ENCODE data around the gene SLC25A19. TPM values are rescaled to one million over a fixed set of nuclear protein-coding genes. Genes with fewer than 3 reads are reported as not detected.

SLC25A19 gene
- polyA plus RNA-seq, 6 donors from 2014 or later, result 26.1 to 41.8 (median 31.3) TPM

GRCh38 chr17:75318211-75318610 is 29.0 kb upstream of the SLC25A19 start:
- Mint-ChIP-seq H3K9me3 (no peaks in the 10 kb centered on the region), H3K4me1 (peaks cover 23 to 60% (median 27%) of the 10 kb centered on the region in 3 donors), H3K4me3 (no peak overlapping the region), H3K27ac (peak overlapping the region in 4 of 6 donors; percentile 33 to 90 (median 68)), H3K36me3 (peaks cover 0 to 13% of the 10 kb centered on the region in 2 donors), H3K27me3 (no peaks in the 10 kb centered on the region)
- DNase-seq (no peak), ATAC-seq (ENCODE audit: low read depth in 2 of 2) (no peak)

GRCh38 chr17:75317671-75318070 is 28.4 kb upstream of the SLC25A19 start:
- Mint-ChIP-seq H3K4me1 (peaks cover 22 to 60% (median 26%) of the 10 kb centered on the region in 3 donors), H3K27ac (peak overlapping the region in 5 of 6 donors; percentile 22 to 89 (median 78)), H3K4me3 (peak overlapping the region in 2 of 8 donors; percentile 25 to 33), H3K36me3 (peaks cover 0 to 10% of the 10 kb centered on the region in 2 donors), H3K9me3 (no peaks in the 10 kb centered on the region), H3K27me3 (no peaks in the 10 kb centered on the region)
- DNase-seq (no peak), ATAC-seq (ENCODE audit: low read depth in 2 of 2) (no peak)

- H3K4me1 Mint-ChIP-seq, result peaks cover 25 to 66% (median 37%) of the 10 kb centered on the region in 3 donors
- DNase-seq, result no peak
- H3K27me3 Mint-ChIP-seq, result no peaks in the 10 kb centered on the region
- H3K9me3 Mint-ChIP-seq, result no peaks in the 10 kb centered on the region
- ATAC-seq (ENCODE audit: low read depth in 2 of 2), result no peak
- peak overlapping the region in 1 of 8 donors; percentile 12 for H3K4me3 Mint-ChIP-seq
- peak overlapping the region in 3 of 6 donors; percentile 45 to 69 (median 51) for H3K27ac Mint-ChIP-seq
- H3K36me3 Mint-ChIP-seq, result peaks cover 0 to 10% of the 10 kb centered on the region in 2 donors
These were observed 27.0 kb upstream of the SLC25A19 start for GRCh38 chr17:75316253-75316652.

- ATAC-seq (ENCODE audit: low read depth in 2 of 2) (no peak), DNase-seq (no peak)
- peaks cover 25 to 64% (median 37%) of the 10 kb centered on the region in 3 donors for H3K4me1 Mint-ChIP-seq
- H3K36me3 Mint-ChIP-seq, result peaks cover 0 to 9% of the 10 kb centered on the region in 2 donors
- H3K27ac Mint-ChIP-seq, result peak overlapping the region in 4 of 6 donors; percentile 51 to 89 (median 74)
- H3K4me3 Mint-ChIP-seq, result peak overlapping the region in 1 of 8 donors; percentile 42
- H3K27me3 Mint-ChIP-seq, result no peaks in the 10 kb centered on the region
- H3K9me3 Mint-ChIP-seq, result no peaks in the 10 kb centered on the region
These were observed 26.5 kb upstream of the SLC25A19 start for GRCh38 chr17:75315541-75316243.

GRCh38 chr17:75313941-75314551 is 24.8 kb upstream of the SLC25A19 start:
- H3K36me3 Mint-ChIP-seq, result no peaks in the 10 kb centered on the region
- peak overlapping the region in 5 of 8 donors; percentile 1 to 68 (median 47) for H3K4me3 Mint-ChIP-seq
- ATAC-seq (ENCODE audit: low read depth in 2 of 2), result no peak
- no peak for DNase-seq
- peaks cover 27 to 59% (median 38%) of the 10 kb centered on the region in 3 donors for H3K4me1 Mint-ChIP-seq
- peak overlapping the region; percentile 58 to 97 (median 88) for H3K27ac Mint-ChIP-seq
- no peaks in the 10 kb centered on the region for H3K9me3 Mint-ChIP-seq
- H3K27me3 Mint-ChIP-seq, result no peaks in the 10 kb centered on the region

GRCh38 chr17:75308732-75309629 is 19.7 kb upstream of the SLC25A19 start:
- no peaks in the 10 kb centered on the region for H3K9me3 Mint-ChIP-seq
- H3K36me3 Mint-ChIP-seq, result no peaks in the 10 kb centered on the region
- peak overlapping the region in 4 of 8 donors; percentile 32 to 72 (median 42) for H3K4me3 Mint-ChIP-seq
- no peak for DNase-seq
- ATAC-seq (ENCODE audit: low read depth in 2 of 2), result no peak
- no peaks in the 10 kb centered on the region for H3K27me3 Mint-ChIP-seq
- peak overlapping the region in 5 of 6 donors; percentile 82 to 93 (median 86) for H3K27ac Mint-ChIP-seq
- H3K4me1 Mint-ChIP-seq, result peaks cover 34 to 54% (median 46%) of the 10 kb centered on the region in 3 donors

GRCh38 chr17:75307957-75308731 is 18.9 kb upstream of the SLC25A19 start:
- Mint-ChIP-seq H3K27me3 (no peaks in the 10 kb centered on the region), H3K36me3 (no peaks in the 10 kb centered on the region), H3K4me3 (no peak overlapping the region), H3K27ac (peak overlapping the region in 5 of 6 donors; percentile 15 to 86 (median 76)), H3K9me3 (no peaks in the 10 kb centered on the region), H3K4me1 (peaks cover 28 to 48% (median 44%) of the 10 kb centered on the region in 3 donors)
- no peak for ATAC-seq (ENCODE audit: low read depth in 2 of 2)
- no peak for DNase-seq

- Mint-ChIP-seq H3K36me3 (peaks cover 0 to 6% of the 10 kb centered on the region in 2 donors), H3K9me3 (no peaks in the 10 kb centered on the region), H3K4me3 (no peak overlapping the region), H3K4me1 (peaks cover 16 to 35% (median 25%) of the 10 kb centered on the region in 3 donors), H3K27ac (peak overlapping the region in 4 of 6 donors; percentile 7 to 62 (median 39)), H3K27me3 (no peaks in the 10 kb centered on the region)
- DNase-seq (no peak), ATAC-seq (ENCODE audit: low read depth in 2 of 2) (no peak)
These were observed 12.4 kb upstream of the SLC25A19 start for GRCh38 chr17:75301502-75302206.

GRCh38 chr17:75301049-75301448 is 11.8 kb upstream of the SLC25A19 start:
- ATAC-seq (ENCODE audit: low read depth in 2 of 2), result no peak
- Mint-ChIP-seq H3K36me3 (peaks cover 0 to 6% of the 10 kb centered on the region in 2 donors), H3K4me3 (peak overlapping the region in 2 of 8 donors; percentile 39 to 54), H3K4me1 (peaks cover 14 to 38% (median 25%) of the 10 kb centered on the region in 3 donors), H3K27me3 (no peaks in the 10 kb centered on the region), H3K9me3 (no peaks in the 10 kb centered on the region), H3K27ac (peak overlapping the region; percentile 7 to 84 (median 56))
- DNase-seq, result no peak

GRCh38 chr17:75300280-75300679 is 11.0 kb upstream of the SLC25A19 start:
- DNase-seq (no peak), ATAC-seq (ENCODE audit: low read depth in 2 of 2) (no peak)
- H3K27ac Mint-ChIP-seq, result peak overlapping the region in 3 of 6 donors; percentile 78 to 99 (median 89)
- H3K4me1 Mint-ChIP-seq, result peaks cover 14 to 42% (median 33%) of the 10 kb centered on the region in 3 donors
- H3K36me3 Mint-ChIP-seq, result peaks cover 0 to 6% of the 10 kb centered on the region in 2 donors
- H3K9me3 Mint-ChIP-seq, result peaks cover 0 to under 1% (median 0%) of the 10 kb centered on the region in 7 donors
- peak overlapping the region in 1 of 8 donors; percentile 9 for H3K4me3 Mint-ChIP-seq
- no peaks in the 10 kb centered on the region for H3K27me3 Mint-ChIP-seq

GRCh38 chr17:75295201-75296158 is 6.2 kb upstream of the SLC25A19 start:
- Mint-ChIP-seq H3K4me3 (peak overlapping the region; percentile 35 to 95 (median 79)), H3K9me3 (peaks cover 0 to 4% (median 0%) of the 10 kb centered on the region in 7 donors)
- ATAC-seq (ENCODE audit: low read depth in 2 of 2), result peak; percentile 78 to 80

More at GRCh38 chr17:75295201-75296158, 6.2 kb upstream of the SLC25A19 start:
- DNase-seq, result peak; percentile 85
- H3K27me3 Mint-ChIP-seq, result no peaks in the 10 kb centered on the region
- no peaks in the 10 kb centered on the region for H3K36me3 Mint-ChIP-seq
- peak overlapping the region; percentile 97 to 100 (median 100) for H3K27ac Mint-ChIP-seq
- peaks cover 9 to 68% (median 25%) of the 10 kb centered on the region in 3 donors for H3K4me1 Mint-ChIP-seq
